ENCODE measurements around the gene ACAP3.

- no peak for TF ChIP-seq CTCF (IDR thresholded peaks at IDR 0.05; ENCODE audit: low read depth, low read length)
- no peak for TF ChIP-seq MAX (IDR thresholded peaks at IDR 0.05; ENCODE audit: low read depth, low read length)
- TF ChIP-seq POLR2A (IDR thresholded peaks at IDR 0.05; ENCODE audit: extremely low read depth, insufficient read length), result no peak
Measured at GRCh38 chr1:1356166-1356795, 48.6 kb upstream of the ACAP3 start.
